Small intestine (tissue), 7 donors: ENCODE measurements around the gene ACSS2. TPM values are rescaled to one million over a fixed set of nuclear protein-coding genes. Genes with fewer than 3 reads are reported as not detected.

Source experiments
- DNase-seq, 2 donors: peaks; one replicate each; pipeline versions ENCODE4 v3.0.0 to v3.0.0-alpha.2; 2013
- FAIRE-seq: peaks from 2 replicates; lab custom pipeline; 2012; peaks lifted over from hg19 to GRCh38; lab: Jason Lieb, UNC
- H3K27ac ChIP-seq, 3 donors: one replicate each; pipeline ENCODE4 v1.5.1; 2013; ENCODE audit warnings: low read length in 2 of 3, mild to moderate bottlenecking in 2 of 3, control low read depth in 1 of 3, inconsistent platforms in 1 of 3, low read depth in 1 of 3, moderate library complexity in 1 of 3
- H3K27me3 ChIP-seq, 3 donors: one replicate each; pipeline ENCODE4 v1.6.1; 2013; ENCODE audit warnings: low read length in 3 of 3, inconsistent platforms in 1 of 3; ENCODE audit not compliant: control insufficient read depth in 3 of 3, insufficient read depth in 3 of 3
- H3K36me3 ChIP-seq, 3 donors: one replicate each; pipeline ENCODE4 v1.6.1; 2013; ENCODE audit warnings: low read length in 3 of 3, inconsistent platforms in 1 of 3, low read depth in 1 of 3, mild to moderate bottlenecking in 1 of 3, moderate library complexity in 1 of 3; ENCODE audit not compliant: control insufficient read depth in 3 of 3, insufficient read depth in 2 of 3
- H3K4me1 ChIP-seq, 3 donors: one replicate each; pipeline ENCODE4 v1.6.1; 2013; ENCODE audit warnings: low read length in 2 of 3, inconsistent platforms in 1 of 3, low read depth in 1 of 3, mild to moderate bottlenecking in 1 of 3, moderate library complexity in 1 of 3; ENCODE audit not compliant: control insufficient read depth in 3 of 3, insufficient read depth in 2 of 3
- H3K4me3 ChIP-seq, 3 donors: one replicate each; pipeline ENCODE4 v1.5.1; 2013; ENCODE audit warnings: low read length in 3 of 3, control low read depth in 1 of 3, inconsistent platforms in 1 of 3, low read depth in 1 of 3, mild to moderate bottlenecking in 1 of 3, moderate library complexity in 1 of 3
- H3K9me3 ChIP-seq, 2 donors: one replicate each; pipeline ENCODE4 v1.6.1; 2013; ENCODE audit warnings: low read depth in 1 of 2, low read length in 1 of 2; ENCODE audit not compliant: control insufficient read depth in 2 of 2, insufficient read depth in 1 of 2
- WGBS, 3 donors: extraction: QIAGEN DNeasy Blood & Tissue Kit; methylation state at CpG; one replicate each; pipeline ENCODE4 v1.1.7; 2013; 5-methylcytosine and 5-hydroxymethylcytosine counted together
- polyA plus RNA-seq, 4 donors: library from polyadenylated mRNA; stranded (reverse) in 3 of 4; unstranded in 1 of 4; fragments of 200-250 nt in 3 of 4; fragments of 120-200 nt in 1 of 4; gene quantifications; one replicate each; pipeline versions ENCODE4 v1.2.1 to v1.2.3, GENCODE V29; 2013
- donor health status: healthy with polysubstance abuse.
- donor health status: control.
- donor health status: control.
- donor health status: Bipolar disorder and iron deficiency.
- donor health status: healthy.

The ACSS2 gene
- polyA plus RNA-seq, 4 donors: 37.0 to 295 (median 161) TPM

DNA sequence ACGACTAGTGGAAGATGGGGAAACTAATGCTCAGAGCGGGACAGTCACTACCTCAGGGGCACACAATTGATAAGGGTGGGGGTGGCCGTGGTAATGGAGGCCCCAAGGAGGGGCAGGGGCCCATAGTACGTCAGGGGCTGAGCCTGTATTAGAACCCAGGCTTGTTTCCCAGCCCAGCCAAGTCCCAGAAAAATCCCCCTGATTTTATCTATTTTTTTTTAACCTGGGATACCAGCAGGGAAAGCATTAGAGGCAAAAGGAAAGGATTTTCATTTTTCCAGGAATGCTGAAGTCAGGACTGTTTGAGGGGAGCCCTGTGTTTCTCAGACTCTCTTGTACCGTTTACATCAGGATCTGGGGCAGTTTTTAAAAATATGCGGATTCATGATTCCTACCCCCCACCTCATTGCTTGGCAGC is 79.6 kb downstream of the ACSS2 start:
- peak overlapping the region in 2 of 3 donors; percentile 66 to 87 for H3K4me3 ChIP-seq
- no peaks in the 10 kb centered on the region for H3K36me3 ChIP-seq
- no peaks in the 10 kb centered on the region for H3K9me3 ChIP-seq
- FAIRE-seq (no peak), DNase-seq (no peak)
- H3K27me3 ChIP-seq: peaks cover 0 to 34% (median 0%) of the 10 kb centered on the region in 3 donors
- H3K4me1 ChIP-seq: peaks cover 0 to 13% (median 9%) of the 10 kb centered on the region in 3 donors
- H3K27ac ChIP-seq: peak overlapping the region; percentile 4 to 94 (median 76)
- WGBS, 3 donors: 15 to 16% (median 16%) methylated on average over 6 of the region's 6 CpGs

DNA sequence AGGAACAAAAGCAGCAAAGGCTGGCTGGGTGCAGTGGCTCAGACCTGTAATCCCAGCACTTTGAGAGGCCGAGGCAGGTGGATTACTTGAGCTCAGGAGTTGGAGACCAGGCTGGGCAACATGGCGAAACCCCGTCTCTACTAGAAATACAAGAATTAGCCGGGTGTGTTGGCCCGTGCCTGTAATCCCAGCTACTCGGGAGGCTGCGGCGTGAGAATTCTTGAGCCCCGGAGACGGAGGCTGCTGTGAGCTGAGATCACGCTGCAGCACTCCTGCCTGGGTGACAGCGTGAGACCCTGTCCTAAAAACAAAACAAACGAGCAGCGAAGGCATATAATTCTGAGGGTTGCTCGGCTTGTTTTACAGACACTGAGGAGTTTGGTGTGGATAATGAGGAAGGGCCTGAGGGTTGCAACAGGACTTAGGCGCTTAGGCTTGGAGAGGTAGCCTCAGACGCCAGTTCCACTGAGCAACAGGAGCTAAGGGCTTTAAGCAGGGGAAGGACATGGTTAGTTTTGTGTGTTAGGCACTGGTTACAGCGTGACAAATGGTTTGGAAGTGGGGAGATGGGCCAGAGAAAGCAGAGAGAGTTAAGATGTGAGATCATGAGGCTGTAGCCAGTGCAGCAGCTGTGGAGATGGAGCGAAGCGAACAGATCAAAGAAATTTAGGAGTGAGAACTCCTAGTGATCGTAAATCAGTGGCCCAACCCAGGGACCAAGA is 80.5 kb downstream of the ACSS2 start:
- FAIRE-seq (no peak), DNase-seq (no peak)
- H3K27ac ChIP-seq: no peak overlapping the region
- H3K36me3 ChIP-seq: no peaks in the 10 kb centered on the region
- H3K4me1 ChIP-seq: peaks cover 0 to 13% (median 9%) of the 10 kb centered on the region in 3 donors
- WGBS, 3 donors: 91 to 94% (median 93%) methylated on average over 21 of the region's 21 CpGs
- peaks cover 0 to 42% (median 0%) of the 10 kb centered on the region in 3 donors for H3K27me3 ChIP-seq
- H3K9me3 ChIP-seq: no peaks in the 10 kb centered on the region
- H3K4me3 ChIP-seq: no peak overlapping the region

DNA sequence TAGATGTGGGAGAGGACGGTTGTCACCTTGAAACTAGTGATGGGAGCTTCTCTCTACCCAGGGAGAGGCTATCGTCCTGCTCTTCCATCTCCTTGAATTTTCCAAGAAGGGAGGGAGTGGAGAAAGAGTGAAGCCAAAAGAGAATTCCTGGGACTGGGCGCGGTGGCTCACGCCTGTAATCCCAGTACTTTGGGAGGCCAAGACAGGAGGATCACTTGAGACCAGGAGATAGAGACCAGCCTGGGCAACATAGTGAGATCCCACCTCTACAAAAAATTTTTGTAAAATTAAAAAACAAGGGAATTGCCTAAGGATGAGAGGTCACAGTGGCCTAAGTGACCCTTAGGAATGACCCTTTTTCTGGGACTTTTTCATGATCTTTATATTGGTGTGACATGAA is 88.1 kb downstream of the ACSS2 start:
- DNase-seq (no peak), FAIRE-seq (no peak)
- Histone ChIP-seq H3K4me3 (no peak overlapping the region), H3K27ac (no peak overlapping the region), H3K9me3 (no peaks in the 10 kb centered on the region), H3K27me3 (peaks cover 0 to 47% (median 0%) of the 10 kb centered on the region in 3 donors), H3K4me1 (peaks cover 0 to 3% (median 0%) of the 10 kb centered on the region in 3 donors), H3K36me3 (no peaks in the 10 kb centered on the region)
- 89 to 95% (median 89%) methylated on average over 5 of the region's 5 CpGs for WGBS, 3 donors

DNA sequence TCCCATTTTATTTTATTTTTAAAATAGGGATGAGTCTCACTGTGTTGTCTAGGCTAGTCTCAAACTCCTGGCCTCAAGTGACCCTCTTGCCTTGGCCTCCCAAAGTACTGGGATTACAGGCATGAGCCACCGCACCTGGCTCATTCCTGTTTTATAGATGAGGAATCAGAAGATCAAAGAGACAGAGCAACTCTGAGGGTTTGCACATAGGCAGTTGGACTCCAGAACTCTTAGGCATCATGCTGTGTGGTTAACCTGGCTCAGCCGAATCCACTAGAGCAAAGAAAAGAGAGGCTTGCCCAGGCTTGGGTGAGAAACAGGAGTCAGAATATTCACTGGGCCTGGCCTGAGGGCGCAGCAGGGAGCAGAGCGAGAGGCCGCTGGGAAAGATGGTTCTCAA is 88.6 kb downstream of the ACSS2 start:
- WGBS, 3 donors: 71 to 88% (median 73%) methylated on average over 5 of the region's 5 CpGs
- Histone ChIP-seq H3K4me1 (peaks cover 0 to 3% (median 0%) of the 10 kb centered on the region in 3 donors), H3K27me3 (peaks cover 0 to 50% (median 0%) of the 10 kb centered on the region in 3 donors), H3K27ac (no peak overlapping the region), H3K36me3 (no peaks in the 10 kb centered on the region), H3K9me3 (no peaks in the 10 kb centered on the region), H3K4me3 (no peak overlapping the region)
- no peak for FAIRE-seq
- no peak for DNase-seq

DNA sequence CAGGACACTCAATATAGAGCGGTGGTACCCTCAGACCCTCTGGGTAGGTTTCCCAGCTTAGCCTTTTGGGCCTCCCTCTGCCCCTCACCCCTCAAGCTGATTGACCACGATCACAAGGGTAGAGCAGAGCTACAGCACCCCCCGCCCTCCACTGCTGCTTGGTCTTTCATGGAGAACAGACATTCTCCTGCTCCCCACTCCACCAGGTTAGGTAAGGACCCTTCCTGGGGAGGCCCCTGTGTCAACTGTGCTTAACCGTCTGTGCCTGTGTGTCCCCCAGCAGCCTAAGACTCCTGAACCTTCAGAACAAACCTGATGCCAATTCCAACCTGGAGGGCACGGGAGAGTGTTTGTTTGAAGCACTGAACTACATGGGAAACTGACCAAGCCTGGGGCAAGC is 91.0 kb downstream of the ACSS2 start:
- no peak for FAIRE-seq
- H3K36me3 ChIP-seq: no peaks in the 10 kb centered on the region
- peaks cover 0 to 53% (median 0%) of the 10 kb centered on the region in 3 donors for H3K27me3 ChIP-seq
- H3K9me3 ChIP-seq: no peaks in the 10 kb centered on the region
- H3K27ac ChIP-seq: no peak overlapping the region
- H3K4me1 ChIP-seq: no peaks in the 10 kb centered on the region
- no peak for DNase-seq
- whole genome bisulfite sequencing, 3 donors: 89 to 94% (median 93%) methylated on average over 5 of the region's 5 CpGs
- H3K4me3 ChIP-seq: no peak overlapping the region

DNA sequence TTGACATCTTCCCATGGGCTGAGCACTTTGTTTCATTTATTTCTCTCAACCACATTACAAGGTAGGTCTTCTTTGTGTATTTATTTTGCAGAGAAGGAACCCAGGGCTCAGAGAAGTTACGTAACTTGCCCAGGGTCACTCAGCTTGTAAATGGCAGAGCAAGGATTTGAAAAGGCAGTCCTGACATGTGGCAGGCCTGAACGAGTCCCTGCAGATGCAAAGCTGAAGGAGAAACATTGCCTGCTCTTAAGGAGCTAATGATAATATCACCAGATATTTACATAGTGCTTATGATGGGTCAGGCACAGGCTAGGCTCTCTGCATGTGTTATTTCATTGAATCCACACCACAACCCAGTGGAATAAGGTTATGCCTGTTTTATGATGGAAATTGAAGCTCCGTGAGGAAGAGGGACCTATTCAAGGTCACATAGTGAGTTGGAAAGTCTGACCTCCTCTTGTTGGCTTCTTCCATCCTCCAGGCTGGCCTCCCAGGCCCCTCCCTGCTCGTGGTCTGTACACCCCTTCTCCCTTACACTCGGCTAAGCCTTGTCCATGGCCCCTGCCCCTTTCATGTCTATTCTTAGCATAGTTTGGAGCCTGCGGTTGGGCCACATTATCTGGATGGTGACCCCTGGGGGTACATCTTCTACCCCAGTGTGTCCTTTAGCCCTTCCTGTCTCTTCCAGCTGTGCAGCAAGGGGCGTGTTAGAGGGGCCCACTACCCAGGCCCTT is 91.8 kb downstream of the ACSS2 start:
- no peak for DNase-seq
- Histone ChIP-seq H3K4me3 (no peak overlapping the region), H3K36me3 (no peaks in the 10 kb centered on the region), H3K27ac (no peak overlapping the region), H3K4me1 (no peaks in the 10 kb centered on the region), H3K27me3 (peaks cover 0 to 49% (median 0%) of the 10 kb centered on the region in 3 donors), H3K9me3 (no peaks in the 10 kb centered on the region)
- WGBS, 3 donors: 83 to 88% (median 84%) methylated on average over 7 of the region's 7 CpGs
- no peak for FAIRE-seq

DNA sequence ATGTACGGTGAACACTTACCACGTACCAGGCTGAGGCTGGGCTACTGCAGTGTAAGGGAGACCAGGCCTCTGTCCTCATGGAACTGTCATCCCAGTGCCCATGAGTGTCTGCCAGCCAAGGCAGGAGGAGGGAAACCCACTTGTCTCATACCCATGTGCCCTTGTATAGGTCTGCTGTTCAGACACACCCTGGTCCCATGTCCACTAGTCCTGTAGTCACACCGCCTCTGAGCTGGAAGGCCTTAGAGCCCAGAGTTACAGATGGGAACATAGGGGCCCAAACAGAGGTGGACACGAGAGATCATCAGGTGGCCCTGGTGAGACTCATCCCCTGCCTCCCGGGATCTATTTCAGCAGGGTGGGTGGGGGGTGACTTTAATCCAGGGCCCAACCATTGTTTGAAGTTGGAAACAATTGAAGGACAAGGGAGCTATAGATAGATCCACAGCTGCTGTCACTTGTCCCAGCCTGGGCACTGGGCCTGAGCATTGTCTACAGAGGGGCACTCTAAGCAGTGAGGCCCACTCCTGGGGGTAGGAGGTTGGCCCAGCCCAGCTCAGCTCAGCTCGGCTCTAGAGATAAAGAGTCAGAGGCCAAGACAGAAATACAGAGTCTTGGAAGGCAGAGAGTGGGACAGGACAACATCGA is 93.9 kb downstream of the ACSS2 start:
- no peaks in the 10 kb centered on the region for H3K4me1 ChIP-seq
- no peak for DNase-seq
- H3K36me3 ChIP-seq: no peaks in the 10 kb centered on the region
- no peaks in the 10 kb centered on the region for H3K9me3 ChIP-seq
- no peak overlapping the region for H3K27ac ChIP-seq
- WGBS, 3 donors: 91 to 96% (median 95%) methylated on average over 7 of the region's 7 CpGs
- peaks cover 0 to 46% (median 0%) of the 10 kb centered on the region in 3 donors for H3K27me3 ChIP-seq
- no peak overlapping the region for H3K4me3 ChIP-seq
- no peak for FAIRE-seq

DNA sequence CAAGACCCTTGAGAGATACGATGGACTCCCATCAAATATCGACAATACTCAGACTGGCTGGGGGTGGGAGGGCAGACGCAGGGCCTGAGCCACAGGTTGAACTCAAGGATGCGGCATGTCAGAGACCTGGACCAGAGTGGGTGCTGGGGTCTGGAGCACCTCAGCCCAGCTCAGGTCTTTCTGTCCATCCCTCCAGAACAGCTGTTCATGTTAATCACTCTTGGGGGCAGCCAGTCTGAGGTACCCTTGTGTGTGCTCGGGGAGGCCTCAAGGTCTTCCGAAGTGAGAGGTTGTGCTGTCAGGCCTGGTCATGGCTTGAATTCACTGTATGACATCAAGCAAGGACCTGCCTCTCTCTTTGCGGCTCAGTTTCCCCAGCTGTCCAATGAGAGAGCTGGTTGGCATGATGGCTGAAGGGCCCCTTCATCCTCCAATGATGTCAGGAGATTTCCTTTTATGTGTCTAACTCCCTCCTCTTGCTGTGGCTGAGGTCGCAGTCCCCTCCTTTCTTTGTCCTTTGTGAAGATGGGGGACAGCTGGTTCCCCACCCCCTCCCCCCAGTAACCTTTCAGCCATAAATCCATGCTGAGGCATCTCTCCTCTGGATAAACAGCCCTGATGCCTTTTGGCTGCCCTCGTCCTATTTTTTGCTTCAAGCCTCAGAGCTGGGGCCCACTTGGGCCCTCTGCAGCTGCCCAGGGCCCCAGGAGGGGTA is 94.6 kb downstream of the ACSS2 start:
- no peak for DNase-seq
- Histone ChIP-seq H3K36me3 (no peaks in the 10 kb centered on the region), H3K27me3 (peaks cover 0 to 42% (median 0%) of the 10 kb centered on the region in 3 donors), H3K4me3 (no peak overlapping the region), H3K4me1 (no peaks in the 10 kb centered on the region), H3K9me3 (no peaks in the 10 kb centered on the region), H3K27ac (no peak overlapping the region)
- FAIRE-seq: no peak
- WGBS, 3 donors: 93 to 98% (median 93%) methylated on average over 9 of the region's 9 CpGs
